Endodermal cell (in vitro differentiated cells): Measurements from ENCODE around the gene ADGRL3. TPM values are rescaled to one million over a fixed set of nuclear protein-coding genes. Genes with fewer than 3 reads are reported as not detected.
A peak's percentile ranks its signal among the peaks of the same experiment; 100 is the strongest.

ENCODE experiments used
- DNase-seq: peaks from one replicate; pipeline ENCODE4 v3.0.0-alpha.2; 2017
- H3K27ac ChIP-seq: 2 replicates; pipeline ENCODE4 v1.5.1; 2013; ENCODE audit warnings: mild to moderate bottlenecking, low read depth, low read length, moderate library complexity
- H3K27me3 ChIP-seq: 2 replicates; pipeline ENCODE4 v1.6.1; 2013; ENCODE audit warnings: mild to moderate bottlenecking, low read length, moderate library complexity; ENCODE audit not compliant: insufficient read depth, control insufficient read depth, poor library complexity, severe bottlenecking
- H3K36me3 ChIP-seq: 2 replicates; pipeline ENCODE4 v1.7.0; 2013; ENCODE audit warnings: mild to moderate bottlenecking, low read length, moderate library complexity; ENCODE audit not compliant: control insufficient read depth, insufficient read depth
- H3K4me1 ChIP-seq: one replicate; pipeline ENCODE4 v1.7.0; 2013; ENCODE audit warnings: low read length; ENCODE audit not compliant: control insufficient read depth, insufficient read depth
- H3K4me3 ChIP-seq: 2 replicates; pipeline ENCODE4 v1.5.1; 2013; ENCODE audit warnings: mild to moderate bottlenecking, low read length, moderate library complexity
- H3K9ac ChIP-seq: 2 replicates; pipeline ENCODE4 v1.6.1; 2013; ENCODE audit warnings: mild to moderate bottlenecking, low read length, moderate library complexity; ENCODE audit not compliant: poor library complexity, severe bottlenecking; ENCODE audit errors: extremely low read depth
- H3K9me3 ChIP-seq: 2 replicates; pipeline ENCODE4 v1.6.1; 2013; ENCODE audit warnings: mild to moderate bottlenecking, low read length, moderate library complexity; ENCODE audit not compliant: control insufficient read depth
- H3K27ac Mint-ChIP-seq: 2 replicates; pipeline ENCODE4 v1.8.0; 2020; ENCODE audit warnings: mixed read lengths
- H3K27me3 Mint-ChIP-seq: 2 replicates; pipeline ENCODE4 v1.8.0; 2021; ENCODE audit warnings: mild to moderate bottlenecking, mixed read lengths; ENCODE audit not compliant: insufficient read depth
- H3K36me3 Mint-ChIP-seq: 2 replicates; pipeline ENCODE4 v1.8.0; 2020; ENCODE audit warnings: low read depth, mixed read lengths
- H3K4me1 Mint-ChIP-seq: 2 replicates; pipeline ENCODE4 v1.8.0; 2020; ENCODE audit warnings: mixed read lengths
- H3K4me3 Mint-ChIP-seq: 2 replicates; pipeline ENCODE4 v1.8.0; 2020; ENCODE audit warnings: mild to moderate bottlenecking, moderate library complexity, mixed read lengths
- H3K9me3 Mint-ChIP-seq: 2 replicates; pipeline ENCODE4 v1.8.0; 2020; ENCODE audit warnings: mild to moderate bottlenecking, mixed read lengths
- CTCF ChIP-seq: fragments of 200-600 bp; sonication (generic); conservative IDR thresholded peaks from 2 replicates; pipeline ENCODE4 v1.5.0; 2021; ENCODE audit warnings: antibody characterized with exemption, mild to moderate bottlenecking
- WGBS, 2 experiments: methylation state at CpG; one replicate each; pipeline versions ENCODE4 v1.1.5 to v1.1.7; 2013; ENCODE audit warnings: missing lambda C conversion rate in 2 of 2, mixed read lengths in 1 of 2; ENCODE audit not compliant: insufficient coverage in 1 of 2, insufficient read length in 1 of 2; 5-methylcytosine and 5-hydroxymethylcytosine counted together
- total RNA-seq, 2 donors: library from RNA; stranded (reverse); fragmentation: NEBNext Ultra II Directional in 1 of 2; extraction: Animal tissue kit (Norgen Biotek cat#: 25700) in 1 of 2; gene quantifications; 2 replicates in 1 of 2; 3 replicates in 1 of 2; pipeline ENCODE4 v1.2.1, GENCODE V29; 2021

The ADGRL3 gene
- total RNA-seq, 2 donors from 2014 or later, result 9.9 to 10.3 TPM

GRCh38 chr4:61614231-61614630, 414.1 kb downstream of the ADGRL3 start:
- DNase-seq, result no peak
- Histone ChIP-seq H3K9ac (no peak overlapping the region), H3K9me3 (no peaks in the 10 kb centered on the region), H3K4me1 (no peaks in the 10 kb centered on the region), H3K36me3 (no peaks in the 10 kb centered on the region), H3K4me3 (no peak overlapping the region), H3K27ac (peak overlapping the region; percentile 34), H3K27me3 (no peaks in the 10 kb centered on the region)
- Mint-ChIP-seq H3K27ac (no peak overlapping the region), H3K36me3 (no peaks in the 10 kb centered on the region), H3K4me3 (no peak overlapping the region), H3K4me1 (peaks cover 5% of the 10 kb centered on the region), H3K9me3 (no peaks in the 10 kb centered on the region), H3K27me3 (no peaks in the 10 kb centered on the region)
- no peak for TF ChIP-seq CTCF

- Histone ChIP-seq H3K36me3 (no peaks in the 10 kb centered on the region), H3K27ac (no peak overlapping the region), H3K9ac (no peak overlapping the region), H3K27me3 (no peaks in the 10 kb centered on the region), H3K4me3 (no peak overlapping the region), H3K9me3 (no peaks in the 10 kb centered on the region), H3K4me1 (peaks cover 2% of the 10 kb centered on the region)
- WGBS, 2 experiments, result 79 to 92% methylated on average over 2 to 4 of the region's 4 CpGs
- Mint-ChIP-seq H3K27me3 (no peaks in the 10 kb centered on the region), H3K9me3 (no peaks in the 10 kb centered on the region), H3K27ac (no peak overlapping the region), H3K36me3 (no peaks in the 10 kb centered on the region), H3K4me3 (no peak overlapping the region), H3K4me1 (no peaks in the 10 kb centered on the region)
- TF ChIP-seq CTCF, result peak; percentile 74
- DNase-seq, result peak; percentile 54
These were observed 419.4 kb downstream of the ADGRL3 start for GRCh38 chr4:61619528-61619927.

GRCh38 chr4:61628282-61628681, 428.2 kb downstream of the ADGRL3 start:
- 89% methylated on average over 1 of the region's 1 CpG; no CpG with 5 or more reads in 1 of the 2 experiments for WGBS, 2 experiments
- Mint-ChIP-seq H3K27me3 (no peaks in the 10 kb centered on the region), H3K27ac (no peak overlapping the region)

More at GRCh38 chr4:61628282-61628681, 428.2 kb downstream of the ADGRL3 start:
- Histone ChIP-seq H3K27me3 (no peaks in the 10 kb centered on the region), H3K4me1 (no peaks in the 10 kb centered on the region), H3K36me3 (no peaks in the 10 kb centered on the region), H3K27ac (no peak overlapping the region), H3K9ac (no peak overlapping the region), H3K9me3 (peaks cover 8% of the 10 kb centered on the region), H3K4me3 (no peak overlapping the region)
- Mint-ChIP-seq H3K9me3 (peaks cover 2% of the 10 kb centered on the region), H3K36me3 (peaks cover 2% of the 10 kb centered on the region), H3K4me1 (peaks cover 8% of the 10 kb centered on the region), H3K4me3 (no peak overlapping the region)
- TF ChIP-seq CTCF, result no peak
- no peak for DNase-seq
